GM15510 (cell line): ENCODE measurements around the gene DIAPH2.

Experiments used
- POLR2A ChIP-seq: IDR thresholded peaks from 3 replicates; pipeline ENCODE4 v1.6.1; 2011; ENCODE audit warnings: borderline replicate concordance; ENCODE audit not compliant: insufficient read length; ENCODE audit errors: extremely low read depth

Gene DIAPH2

DNA sequence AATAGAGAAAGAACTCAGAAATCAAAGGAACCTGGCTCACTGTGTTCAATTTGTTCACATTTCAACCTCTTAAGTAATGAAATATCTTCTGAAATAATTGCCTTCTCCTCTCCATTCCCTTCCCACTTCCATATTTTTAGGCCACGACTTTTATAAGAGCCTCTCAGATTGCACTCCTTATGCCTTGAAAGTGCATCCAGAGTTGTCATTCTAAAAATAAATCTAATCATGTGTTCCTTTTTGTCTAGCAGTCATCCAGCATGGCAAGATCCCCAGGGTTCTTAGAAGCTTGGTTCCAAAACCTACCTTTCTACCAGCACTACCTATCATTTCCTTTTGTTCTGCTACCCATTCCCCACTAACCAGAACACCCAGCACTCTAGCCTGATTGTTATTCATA is 156.7 kb downstream of the DIAPH2 start:
- no peak for TF ChIP-seq POLR2A

DNA sequence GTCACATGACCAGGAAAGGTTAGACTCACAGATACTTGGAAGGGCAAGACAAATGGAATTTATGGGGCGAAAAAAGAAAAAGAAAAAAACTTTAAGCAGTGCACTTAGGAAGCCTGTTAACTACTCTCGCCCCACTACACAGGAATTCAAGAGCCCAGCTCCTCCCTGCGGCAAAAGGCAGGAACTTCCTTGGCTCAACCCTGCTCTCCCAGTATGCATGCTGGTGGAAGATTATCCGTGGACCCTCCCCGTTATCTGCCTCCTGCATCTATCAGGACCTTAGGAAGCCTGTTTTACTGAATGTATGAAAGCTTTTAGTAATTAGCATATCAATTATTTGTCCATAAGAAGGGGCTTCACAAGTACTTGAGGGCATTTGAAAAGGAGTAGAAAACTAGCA is 158.9 kb downstream of the DIAPH2 start:
- TF ChIP-seq POLR2A = no peak

DNA sequence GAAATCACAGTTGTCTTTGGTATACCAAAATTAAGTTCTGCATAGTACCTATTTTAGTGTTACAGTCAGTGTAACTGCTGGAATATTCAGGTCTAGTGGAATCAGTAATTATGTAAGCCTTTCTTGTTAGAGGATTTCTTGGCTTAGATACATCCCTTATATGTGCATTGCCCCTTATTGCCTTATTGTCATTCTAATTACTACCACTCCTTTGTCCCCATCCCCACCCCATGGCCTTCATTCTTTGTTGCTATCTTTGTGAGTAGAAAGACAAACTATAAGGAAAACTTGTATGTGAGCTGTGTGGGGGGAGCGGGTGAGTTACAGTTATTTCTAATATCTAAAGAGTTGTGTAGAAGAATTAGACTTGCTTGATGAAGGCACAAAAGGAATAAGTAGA is 162.2 kb downstream of the DIAPH2 start:
- no peak for TF ChIP-seq POLR2A

DNA sequence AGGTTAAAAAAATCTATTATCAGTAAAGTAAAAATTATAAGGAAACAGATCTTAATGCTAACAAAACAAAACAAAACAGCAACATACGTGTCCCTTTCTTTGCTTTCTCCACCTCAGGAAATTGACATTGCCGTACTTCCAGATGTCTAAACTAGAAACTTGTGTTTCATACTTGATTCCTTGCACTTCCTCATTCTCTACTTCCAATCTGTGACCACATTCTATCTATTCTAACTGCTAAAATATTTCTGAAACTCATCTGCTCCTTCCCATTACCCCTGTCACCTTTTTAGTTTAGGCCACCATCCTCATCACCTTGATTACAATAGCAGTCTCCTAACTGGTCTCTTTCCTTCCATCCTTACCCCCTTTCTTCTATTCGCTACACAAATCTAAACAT is 176.6 kb downstream of the DIAPH2 start:
- no peak for TF ChIP-seq POLR2A

DNA sequence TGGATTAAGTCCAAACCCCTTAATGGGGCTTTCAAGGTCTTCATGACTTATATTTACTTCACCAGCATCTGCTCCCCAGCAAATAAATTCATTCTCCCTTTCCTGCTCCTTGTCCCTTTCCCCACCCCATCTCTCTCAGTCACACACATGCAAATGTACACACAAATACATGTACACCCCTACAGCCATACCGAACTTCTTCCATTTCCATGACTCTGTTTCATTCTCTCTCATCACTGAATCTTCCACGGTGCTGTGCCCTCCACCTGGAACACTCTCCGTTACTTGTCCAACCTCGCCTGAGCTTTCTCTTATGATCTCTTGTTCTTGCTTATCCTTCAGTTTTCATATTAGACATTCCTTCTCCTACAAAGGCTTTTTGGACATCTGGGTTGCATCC is 177.0 kb downstream of the DIAPH2 start:
- TF ChIP-seq POLR2A = no peak

DNA sequence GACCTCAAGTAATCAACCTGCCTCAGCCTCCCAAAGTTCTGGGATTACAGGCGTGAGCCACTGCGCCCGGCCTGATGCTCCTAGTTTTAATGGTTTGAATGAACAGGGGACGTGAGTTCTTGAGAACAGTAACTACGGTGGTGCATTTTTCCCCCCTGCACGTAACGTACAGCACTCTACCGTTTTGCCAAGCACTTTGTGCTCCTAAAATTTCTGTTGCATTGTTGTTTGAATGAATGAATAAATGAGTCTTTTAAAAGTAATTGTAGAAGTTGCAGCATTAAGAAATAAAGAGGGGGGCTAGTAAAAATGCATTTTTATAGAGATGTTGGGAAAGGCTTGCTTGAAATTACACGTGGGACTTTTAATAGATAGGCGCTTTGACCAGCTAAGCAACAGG is 199.0 kb downstream of the DIAPH2 start, which contains the start of gene RPA4:
Gene RPA4 (plus strand): TSS at position 301 of the 400 bp plus-strand sequence. CDS start 403 bp downstream, outside the sequence.
- no peak for TF ChIP-seq POLR2A

DNA sequence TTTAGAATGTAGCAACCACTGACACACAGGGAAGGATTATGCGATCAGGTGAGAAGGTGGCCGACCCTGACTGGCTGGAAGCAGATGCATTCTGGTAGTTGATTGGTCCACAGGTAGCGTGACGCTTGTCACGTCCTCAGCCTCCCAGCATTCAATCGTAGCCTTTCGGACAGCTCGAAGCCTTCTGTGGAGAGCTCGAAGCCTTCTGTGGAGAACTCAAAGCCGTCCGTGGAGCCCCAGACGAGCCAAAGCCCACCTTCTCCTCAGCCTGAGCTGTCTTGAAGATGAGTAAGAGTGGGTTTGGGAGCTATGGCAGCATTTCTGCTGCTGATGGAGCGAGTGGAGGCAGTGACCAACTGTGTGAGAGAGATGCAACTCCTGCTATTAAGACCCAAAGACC is 199.4 kb downstream of the DIAPH2 start:
- TF ChIP-seq POLR2A = no peak

DNA sequence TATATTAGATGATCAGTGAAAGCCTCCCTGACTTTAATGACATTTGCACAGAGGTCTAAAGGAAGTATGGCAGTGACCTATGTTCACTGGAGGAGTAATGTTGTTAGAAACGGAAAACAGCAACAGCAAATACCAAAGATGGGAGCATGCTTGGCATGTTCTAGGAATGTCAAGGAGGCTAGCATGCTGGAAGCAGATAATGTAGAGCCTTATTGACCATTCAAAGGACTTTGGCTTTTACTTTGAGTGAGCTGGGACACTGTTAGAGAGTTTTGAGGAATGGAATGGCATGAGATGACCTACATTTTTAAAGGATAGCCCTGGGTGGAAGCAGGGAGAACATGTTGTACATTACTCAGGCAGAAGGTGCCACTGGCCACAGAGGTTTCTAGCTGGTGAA is 205.1 kb downstream of the DIAPH2 start:
- no peak for TF ChIP-seq POLR2A

DNA sequence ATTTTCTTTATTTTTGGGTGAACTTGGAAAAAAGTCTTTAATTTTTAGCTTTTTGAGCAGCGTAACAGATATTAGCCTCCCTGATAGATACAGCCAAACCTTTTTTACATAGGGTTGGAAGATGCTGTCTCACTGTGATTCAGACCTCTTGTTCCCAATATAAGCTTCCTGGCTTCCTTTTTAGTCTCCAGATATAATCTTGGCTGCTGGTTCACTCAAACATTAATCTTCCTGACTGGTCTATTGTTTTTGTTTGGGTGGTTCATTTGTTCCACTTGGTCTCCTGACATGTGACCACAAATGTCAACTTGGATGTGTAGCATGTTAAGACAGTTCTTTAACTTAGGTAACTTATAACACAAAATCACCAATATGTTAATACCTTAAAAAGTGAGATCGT is 222.1 kb downstream of the DIAPH2 start:
- TF ChIP-seq POLR2A = no peak

DNA sequence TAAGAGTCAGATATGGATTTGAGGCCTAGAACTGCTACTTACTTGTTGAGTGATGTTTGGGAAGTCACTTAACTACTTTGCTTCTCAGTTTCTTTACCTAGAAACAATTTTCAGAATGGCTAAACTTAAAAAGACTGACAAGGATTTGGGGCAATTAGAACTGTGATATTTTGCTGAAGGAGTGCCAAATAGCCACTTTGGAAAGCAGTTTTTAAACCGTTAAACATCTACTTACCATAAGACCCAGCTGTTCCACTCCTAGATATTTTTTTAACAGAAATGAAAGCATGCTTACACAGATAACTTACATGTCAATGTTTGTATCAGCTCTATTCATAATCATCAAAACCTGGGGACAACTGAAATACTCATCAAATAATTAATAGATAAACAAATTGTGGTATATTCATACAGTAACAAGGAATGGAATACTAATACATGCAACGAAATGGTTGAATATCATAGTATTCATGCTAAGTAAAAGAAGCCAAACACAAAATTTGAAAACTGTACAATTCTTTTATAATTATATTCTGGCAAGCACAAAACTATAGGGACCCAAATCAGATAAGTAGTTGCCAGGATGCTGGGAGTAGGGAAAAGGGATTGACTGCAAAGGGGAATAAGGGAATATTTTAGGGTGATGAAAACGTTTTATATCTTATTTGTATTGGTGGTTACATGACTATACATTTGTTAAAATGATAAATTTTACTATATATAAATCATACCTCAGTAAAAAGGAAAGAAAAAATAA is 223.1 kb downstream of the DIAPH2 start:
- TF ChIP-seq POLR2A = no peak

DNA sequence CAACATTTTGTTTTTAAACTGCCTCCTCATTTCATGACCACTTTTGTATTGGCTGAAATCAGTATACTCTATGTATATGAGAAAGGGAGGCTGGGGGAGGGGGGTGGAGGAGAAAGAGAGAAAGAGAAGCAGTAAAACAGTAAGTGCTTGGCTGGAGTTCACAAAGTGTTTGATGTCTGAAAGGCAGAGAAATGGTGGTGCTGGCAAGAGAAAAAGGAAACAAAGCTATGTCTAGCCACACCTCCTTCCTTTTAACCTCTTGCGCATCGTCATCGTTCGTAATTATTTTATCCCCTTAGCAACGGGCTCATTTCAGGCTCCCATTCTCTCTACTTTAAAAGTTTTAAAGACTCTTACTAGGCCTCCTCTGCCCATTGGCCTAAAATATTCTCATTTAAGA is 224.6 kb downstream of the DIAPH2 start:
- TF ChIP-seq POLR2A = no peak

DNA sequence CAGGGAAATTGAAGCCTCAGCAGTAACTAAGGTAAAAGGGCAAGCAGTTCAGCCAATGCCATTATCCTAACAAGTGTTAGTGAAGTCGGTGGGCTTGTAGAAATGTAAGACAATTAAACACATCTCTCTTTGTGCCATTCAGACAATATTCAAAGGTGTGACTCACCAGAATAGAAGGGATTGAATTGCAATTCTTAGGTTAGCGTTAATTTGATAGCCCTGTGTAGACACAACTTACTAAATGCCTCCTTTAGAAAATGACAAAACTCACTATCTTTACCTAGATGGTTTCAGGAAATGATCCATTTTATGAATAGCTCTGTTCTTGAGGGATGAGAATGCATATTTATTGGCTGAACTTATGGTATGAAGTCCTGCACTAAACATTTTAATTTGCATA is 234.2 kb downstream of the DIAPH2 start:
- TF ChIP-seq POLR2A = no peak

DNA sequence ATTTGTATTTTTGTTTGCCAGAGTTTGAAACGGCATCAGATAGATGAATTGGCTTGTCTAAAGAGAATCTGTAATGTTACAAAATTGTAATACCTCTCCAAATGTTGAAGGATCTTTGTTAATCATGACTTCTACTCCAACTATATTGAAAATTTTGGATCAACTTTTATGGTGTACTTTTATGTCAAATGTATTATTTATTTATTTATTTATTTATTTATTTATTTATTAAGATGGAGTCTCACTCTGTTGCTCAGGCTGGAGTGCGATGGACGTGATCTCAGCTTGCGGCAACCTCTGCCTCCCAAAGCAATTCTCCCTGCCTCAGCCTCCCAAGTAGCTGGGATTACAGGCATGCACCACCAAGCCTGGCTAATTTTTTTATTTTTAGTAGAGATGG is 235.0 kb downstream of the DIAPH2 start:
- TF ChIP-seq POLR2A = no peak

DNA sequence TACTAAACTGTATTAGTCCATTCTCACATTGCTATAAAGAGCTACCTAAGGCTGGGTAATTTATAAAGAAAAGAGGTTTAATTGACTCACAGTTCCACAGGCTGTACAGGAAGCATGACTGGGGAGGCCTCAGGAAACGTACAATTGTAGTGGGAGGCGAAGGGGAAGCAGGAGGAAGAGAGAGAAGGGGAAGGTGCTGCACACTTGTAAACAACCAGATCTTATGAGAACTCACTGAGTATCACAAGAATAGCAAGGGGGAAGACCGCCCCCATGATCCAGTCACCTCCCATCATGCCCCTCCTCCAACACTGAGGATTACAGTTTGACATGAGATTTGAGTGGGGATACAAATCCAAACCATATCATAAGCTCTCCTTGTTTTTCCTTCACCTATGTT is 239.9 kb downstream of the DIAPH2 start:
- no peak for TF ChIP-seq POLR2A

DNA sequence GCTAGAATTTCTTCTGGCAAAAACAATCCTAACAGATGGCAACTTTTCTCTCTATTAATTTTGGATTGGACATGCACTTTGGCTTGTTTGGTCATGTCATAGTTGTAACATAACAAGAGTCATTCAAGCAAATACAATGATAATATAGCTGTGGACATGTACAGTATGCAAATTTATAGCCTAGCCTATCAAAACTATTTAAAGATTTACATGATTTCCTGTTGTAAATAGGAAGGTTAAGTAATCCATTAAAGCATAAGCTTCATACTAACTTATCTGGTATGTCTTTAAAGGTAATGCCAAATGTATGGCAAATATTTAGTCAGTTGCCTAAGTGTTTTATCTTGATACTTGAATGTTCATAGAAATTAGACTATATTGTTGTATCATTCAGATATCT is 244.4 kb downstream of the DIAPH2 start:
- TF ChIP-seq POLR2A = no peak

DNA sequence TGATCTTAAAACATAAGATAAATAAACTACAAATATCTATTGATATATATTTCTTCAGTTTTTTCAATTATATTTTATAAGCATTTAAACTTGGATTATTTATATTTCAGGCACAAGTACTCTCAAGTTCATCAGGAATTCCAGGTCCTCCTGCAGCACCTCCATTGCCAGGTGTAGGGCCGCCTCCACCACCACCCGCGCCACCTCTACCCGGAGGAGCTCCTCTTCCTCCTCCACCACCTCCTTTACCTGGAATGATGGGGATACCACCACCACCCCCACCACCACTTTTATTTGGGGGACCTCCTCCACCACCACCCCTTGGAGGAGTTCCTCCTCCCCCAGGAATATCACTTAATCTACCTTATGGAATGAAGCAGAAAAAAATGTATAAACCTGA is 273.1 kb downstream of the DIAPH2 start:
- TF ChIP-seq POLR2A = no peak

DNA sequence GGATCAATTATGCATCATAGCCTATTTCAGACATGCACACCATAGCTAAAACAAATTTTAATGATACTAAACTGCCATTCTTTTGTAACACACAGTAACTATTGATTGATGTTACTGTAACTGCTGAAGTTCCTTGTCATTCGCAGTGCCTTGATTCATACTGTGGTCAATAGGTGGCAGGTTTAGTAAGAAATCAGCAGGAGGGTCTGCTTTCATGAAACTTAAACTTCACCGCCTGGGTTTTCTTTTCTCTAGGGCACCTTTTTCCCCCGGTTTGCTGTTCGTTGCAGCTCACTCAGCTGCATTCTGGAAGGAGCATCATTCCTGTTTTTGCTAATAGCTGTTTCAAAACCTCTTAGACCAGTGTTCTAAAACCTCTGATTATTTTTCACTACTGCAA is 287.2 kb downstream of the DIAPH2 start:
- TF ChIP-seq POLR2A = no peak
